ENCODE measurements around the gene CDT1.

GRCh38 chr16:88759976-88760350 lies 43.6 kb upstream of the CDT1 start:
- no peak for TF ChIP-seq CTCF (IDR thresholded peaks at IDR 0.05)
- no peak for TF ChIP-seq EP300 (IDR thresholded peaks at IDR 0.05)
- TF ChIP-seq POLR2A (IDR thresholded peaks at IDR 0.05), result no peak
